H7 (cell line): ENCODE results near the gene NBPF6. TPM values are rescaled to one million over a fixed set of nuclear protein-coding genes. Genes with fewer than 3 reads are reported as not detected.
"Not testable (repeated sequence)": the region's sequence is repeated elsewhere in the genome, so short reads cannot be mapped to it uniquely, and the experiment has no call there.

Source experiments
- DNase-seq: peaks from one replicate; pipeline ENCODE4 v3.0.0; 2012
- H3K27me3 ChIP-seq: 2 replicates; pipeline ENCODE4 v1.6.0; 2011; ENCODE audit warnings: mild to moderate bottlenecking, low read length; ENCODE audit not compliant: control insufficient read depth, insufficient read depth
- H3K36me3 ChIP-seq: replicated peaks from 2 replicates; pipeline ENCODE4 v1.5.1; 2011; ENCODE audit warnings: low read length; ENCODE audit not compliant: control insufficient read depth, insufficient read depth
- H3K4me3 ChIP-seq: 2 replicates; pipeline ENCODE4 v1.5.1; 2011; ENCODE audit warnings: low read depth, mild to moderate bottlenecking, control low read depth, low read length, moderate library complexity; ENCODE audit not compliant: insufficient read depth
- total RNA-seq: library from RNA; depleted of rRNA; stranded (reverse); fragments of >200 nt; shearing (Covaris generic); gene quantifications from 2 replicates; pipeline ENCODE4 v1.2.3, GENCODE V29; 2014

Gene NBPF6
- total RNA-seq, 1 experiment from 2014 or later: not detected

- not testable (repeated sequence) for H3K27me3 ChIP-seq, DNase-seq, H3K36me3 ChIP-seq, H3K4me3 ChIP-seq
Measured at GRCh38 chr1:108470750-108471149, 20.6 kb downstream of the NBPF6 start.

GRCh38 chr1:108474516-108474915 is 24.4 kb downstream of the NBPF6 start:
- not testable (repeated sequence) for H3K36me3 ChIP-seq, H3K27me3 ChIP-seq, H3K4me3 ChIP-seq, DNase-seq

- no peak overlapping the region for H3K4me3 ChIP-seq
- no peak for DNase-seq
- no peaks in the 10 kb centered on the region for H3K27me3 ChIP-seq
- H3K36me3 ChIP-seq: no peaks in the 10 kb centered on the region
Measured at GRCh38 chr1:108478429-108479015, 28.4 kb downstream of the NBPF6 start.

- no peak overlapping the region for H3K4me3 ChIP-seq
- no peaks in the 10 kb centered on the region for H3K27me3 ChIP-seq
- DNase-seq: no peak
- no peaks in the 10 kb centered on the region for H3K36me3 ChIP-seq
Measured at GRCh38 chr1:108482708-108483107, 32.6 kb downstream of the NBPF6 start.

- DNase-seq, H3K4me3 ChIP-seq, H3K36me3 ChIP-seq, H3K27me3 ChIP-seq: not testable (repeated sequence)
Measured at GRCh38 chr1:108485990-108486389, 35.8 kb downstream of the NBPF6 start.

- H3K27me3 ChIP-seq, DNase-seq, H3K4me3 ChIP-seq, H3K36me3 ChIP-seq: not testable (repeated sequence)
Measured at GRCh38 chr1:108486707-108487106, 36.6 kb downstream of the NBPF6 start.

GRCh38 chr1:108495008-108495407 is 44.9 kb downstream of the NBPF6 start:
- not testable (repeated sequence) for H3K4me3 ChIP-seq, H3K27me3 ChIP-seq, H3K36me3 ChIP-seq, DNase-seq

- H3K27me3 ChIP-seq, DNase-seq, H3K4me3 ChIP-seq, H3K36me3 ChIP-seq: not testable (repeated sequence)
Measured at GRCh38 chr1:108496856-108497255, 46.7 kb downstream of the NBPF6 start.

GRCh38 chr1:108502138-108502537 is 52.0 kb downstream of the NBPF6 start:
- H3K36me3 ChIP-seq: no peaks in the 10 kb centered on the region
- H3K4me3 ChIP-seq: no peak overlapping the region
- DNase-seq: no peak
- no peaks in the 10 kb centered on the region for H3K27me3 ChIP-seq

- H3K27me3 ChIP-seq: no peaks in the 10 kb centered on the region
- no peaks in the 10 kb centered on the region for H3K36me3 ChIP-seq
- H3K4me3 ChIP-seq: no peak overlapping the region
- no peak for DNase-seq
Measured at GRCh38 chr1:108502624-108503023, 52.5 kb downstream of the NBPF6 start.

GRCh38 chr1:108503062-108503733 is 53.1 kb downstream of the NBPF6 start:
- Histone ChIP-seq H3K36me3 (no peaks in the 10 kb centered on the region), H3K4me3 (no peak overlapping the region), H3K27me3 (no peaks in the 10 kb centered on the region)
- no peak for DNase-seq

GRCh38 chr1:108504447-108504846 is 54.3 kb downstream of the NBPF6 start:
- no peak for DNase-seq
- Histone ChIP-seq H3K36me3 (no peaks in the 10 kb centered on the region), H3K27me3 (no peaks in the 10 kb centered on the region), H3K4me3 (no peak overlapping the region)

GRCh38 chr1:108505763-108506070 is 55.6 kb downstream of the NBPF6 start:
- DNase-seq: no peak

GRCh38 chr1:108511764-108512163 is 61.6 kb downstream of the NBPF6 start:
- no peaks in the 10 kb centered on the region for H3K36me3 ChIP-seq
- no peak overlapping the region for H3K4me3 ChIP-seq
- DNase-seq: no peak
- H3K27me3 ChIP-seq: no peaks in the 10 kb centered on the region

More at GRCh38 chr1:108505763-108506070, 55.6 kb downstream of the NBPF6 start:
- Histone ChIP-seq H3K36me3 (no peaks in the 10 kb centered on the region), H3K4me3 (no peak overlapping the region), H3K27me3 (no peaks in the 10 kb centered on the region)

GRCh38 chr1:108512239-108513043 is 62.3 kb downstream of the NBPF6 start:
- DNase-seq: no peak

More at GRCh38 chr1:108512239-108513043, 62.3 kb downstream of the NBPF6 start:
- Histone ChIP-seq H3K27me3 (no peaks in the 10 kb centered on the region), H3K4me3 (no peak overlapping the region), H3K36me3 (no peaks in the 10 kb centered on the region)
